HUES48 (cell line): ENCODE data around the gene PRKAG3.
"Not testable (repeated sequence)": the region's sequence is repeated elsewhere in the genome, so short reads cannot be mapped to it uniquely, and the experiment has no call there.

ENCODE experiments used
- H3K27ac ChIP-seq: one replicate; pipeline ENCODE4 v1.7.0; 2013; ENCODE audit warnings: low read depth, low read length, inconsistent platforms
- H3K27me3 ChIP-seq: 2 replicates; pipeline ENCODE4 v1.6.1; 2013; ENCODE audit warnings: mild to moderate bottlenecking, low read length; ENCODE audit not compliant: control insufficient read depth, insufficient read depth
- H3K36me3 ChIP-seq: 2 replicates; pipeline ENCODE4 v1.6.1; 2013; ENCODE audit warnings: low read length; ENCODE audit not compliant: control insufficient read depth, insufficient read depth
- H3K4me1 ChIP-seq: 2 replicates; pipeline ENCODE4 v1.6.1; 2013; ENCODE audit warnings: mild to moderate bottlenecking, low read length; ENCODE audit not compliant: control insufficient read depth, insufficient read depth
- H3K4me3 ChIP-seq: 2 replicates; pipeline ENCODE4 v1.5.1; 2013; ENCODE audit warnings: mild to moderate bottlenecking, low read depth, low read length
- H3K9ac ChIP-seq: 2 replicates; pipeline ENCODE4 v1.6.1; 2013; ENCODE audit warnings: mild to moderate bottlenecking, low read depth, low read length, moderate library complexity
- H3K9me3 ChIP-seq: 2 replicates; pipeline ENCODE4 v1.6.1; 2013; ENCODE audit warnings: low read length; ENCODE audit not compliant: control insufficient read depth, insufficient read depth

The PRKAG3 gene

DNA sequence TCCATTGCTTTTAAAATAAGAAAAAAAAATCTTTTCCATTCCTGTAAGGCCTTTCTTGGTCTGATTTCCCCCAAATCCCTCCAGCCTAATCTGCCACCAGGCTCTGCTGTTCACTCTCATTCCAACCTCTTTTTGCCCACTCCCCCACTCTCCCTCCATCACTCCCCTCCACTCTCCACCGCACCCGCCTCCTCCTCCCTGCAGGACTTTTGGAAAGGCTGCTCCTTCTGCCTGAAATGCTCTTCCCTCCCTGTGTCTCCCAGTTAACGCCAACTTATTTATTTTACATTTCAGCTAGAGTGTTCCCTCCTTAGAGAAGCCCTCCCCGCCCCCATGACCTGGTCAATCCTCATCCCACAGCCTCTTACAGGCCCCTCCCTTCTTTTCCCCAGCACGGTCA lies 23.3 kb upstream of the PRKAG3 start:
- Histone ChIP-seq H3K4me3 (no peak overlapping the region), H3K36me3 (no peaks in the 10 kb centered on the region), H3K27ac (no peak overlapping the region), H3K27me3 (peaks cover 72% of the 10 kb centered on the region), H3K9me3 (no peaks in the 10 kb centered on the region), H3K9ac (no peak overlapping the region), H3K4me1 (peaks cover 23% of the 10 kb centered on the region)

- H3K27ac ChIP-seq, result no peak overlapping the region
- peaks cover 62% of the 10 kb centered on the region for H3K27me3 ChIP-seq
- peaks cover 23% of the 10 kb centered on the region for H3K4me1 ChIP-seq
- H3K4me3 ChIP-seq, result no peak overlapping the region
- no peak overlapping the region for H3K9ac ChIP-seq
- H3K36me3 ChIP-seq, result no peaks in the 10 kb centered on the region
- H3K9me3 ChIP-seq, result no peaks in the 10 kb centered on the region
These were observed 22.2 kb upstream of the PRKAG3 start for GRCh38 chr2:218853766-218854165.

DNA sequence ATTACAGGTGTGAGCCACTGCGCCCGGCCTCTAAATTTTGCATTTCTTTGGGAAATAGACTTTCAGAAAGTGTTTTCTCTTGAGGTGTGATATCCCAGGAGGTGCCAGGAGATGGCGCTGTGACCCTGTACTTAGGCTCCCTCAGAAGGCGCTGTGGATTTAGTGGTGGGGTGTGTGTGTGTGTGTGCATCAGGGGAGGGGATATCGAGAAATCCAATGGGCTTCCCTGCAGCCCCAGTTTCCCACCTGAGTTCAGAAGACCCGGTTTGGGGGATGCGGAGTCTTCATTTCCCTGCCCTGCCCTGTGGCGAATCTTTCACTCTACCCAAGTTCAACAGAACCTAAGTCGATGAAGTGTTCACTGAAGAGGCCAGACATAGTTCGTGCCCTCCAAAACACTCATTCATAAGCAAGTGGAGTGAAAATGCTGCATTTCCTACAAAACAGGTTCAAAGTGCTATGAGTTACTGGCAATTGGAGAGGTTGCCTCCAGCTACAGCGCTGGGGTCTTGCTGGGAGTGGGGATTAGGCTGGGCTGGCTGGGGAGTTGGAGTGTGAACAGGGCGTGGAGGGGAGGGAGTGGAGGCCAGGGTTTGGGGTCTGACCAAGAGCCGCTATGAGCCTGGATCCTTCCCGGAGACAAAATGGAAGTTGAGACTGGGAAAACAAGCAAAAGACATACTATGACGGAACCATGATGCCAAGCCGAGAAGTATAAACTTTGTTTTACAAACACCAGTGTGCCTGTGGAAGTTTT lies 21.5 kb upstream of the PRKAG3 start:
- H3K4me3 ChIP-seq, result no peak overlapping the region
- H3K4me1 ChIP-seq, result peaks cover 23% of the 10 kb centered on the region
- H3K27me3 ChIP-seq, result peaks cover 55% of the 10 kb centered on the region
- no peak overlapping the region for H3K27ac ChIP-seq
- no peaks in the 10 kb centered on the region for H3K9me3 ChIP-seq
- H3K9ac ChIP-seq, result no peak overlapping the region
- no peaks in the 10 kb centered on the region for H3K36me3 ChIP-seq

DNA sequence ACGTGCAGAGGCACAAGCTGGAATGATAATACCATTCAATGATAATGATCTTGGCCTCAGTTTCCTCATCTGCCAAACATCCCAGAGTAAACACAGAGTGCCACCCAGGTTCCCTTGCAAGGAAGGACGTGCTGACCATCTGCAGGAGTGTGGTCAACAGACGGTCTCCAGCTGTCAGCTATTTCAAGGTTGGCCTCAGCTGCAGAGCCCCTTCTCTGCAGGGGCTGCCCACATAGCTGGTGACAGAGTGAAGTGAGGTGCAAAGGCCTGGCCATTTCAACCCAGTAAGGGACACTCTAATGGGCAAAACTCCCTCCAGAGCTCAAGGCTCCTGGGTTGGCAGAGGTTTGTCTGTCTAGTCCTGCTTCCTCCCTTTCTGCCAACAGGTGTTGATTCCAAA lies 19.7 kb upstream of the PRKAG3 start:
- peaks cover 18% of the 10 kb centered on the region for H3K4me1 ChIP-seq
- H3K9ac ChIP-seq, result no peak overlapping the region
- no peak overlapping the region for H3K27ac ChIP-seq
- H3K36me3 ChIP-seq, result no peaks in the 10 kb centered on the region
- no peaks in the 10 kb centered on the region for H3K9me3 ChIP-seq
- H3K4me3 ChIP-seq, result no peak overlapping the region
- H3K27me3 ChIP-seq, result peaks cover 37% of the 10 kb centered on the region

DNA sequence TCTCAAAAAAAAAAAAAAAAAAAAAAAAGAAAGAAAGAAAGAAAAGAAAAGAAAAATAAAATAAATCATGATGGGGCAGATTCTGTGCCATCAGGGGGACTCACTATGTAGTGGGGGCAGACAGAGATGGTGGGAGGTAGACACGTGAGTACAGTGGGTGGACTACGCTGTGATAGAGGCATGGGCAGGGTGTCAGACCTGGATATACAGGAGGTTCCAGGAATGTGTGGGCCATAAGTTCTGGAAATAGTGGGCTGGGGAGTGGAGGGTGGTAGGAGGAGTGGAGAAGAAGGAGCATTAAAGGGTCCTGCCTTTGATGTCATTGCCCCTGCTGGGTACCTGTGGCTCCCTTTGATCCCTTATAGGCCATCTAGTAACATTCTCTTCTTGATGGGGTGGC lies 19.2 kb upstream of the PRKAG3 start:
- no peak overlapping the region for H3K27ac ChIP-seq
- no peak overlapping the region for H3K4me3 ChIP-seq
- H3K4me1 ChIP-seq, result peaks cover 13% of the 10 kb centered on the region
- H3K9me3 ChIP-seq, result no peaks in the 10 kb centered on the region
- no peaks in the 10 kb centered on the region for H3K36me3 ChIP-seq
- H3K27me3 ChIP-seq, result peaks cover 32% of the 10 kb centered on the region
- H3K9ac ChIP-seq, result no peak overlapping the region

GRCh38 chr2:218849721-218850120 lies 18.1 kb upstream of the PRKAG3 start:
- Histone ChIP-seq H3K4me1 (peaks cover 5% of the 10 kb centered on the region), H3K36me3 (no peaks in the 10 kb centered on the region), H3K27ac (no peak overlapping the region), H3K9me3 (0 out of 2 replicates have a peak, but pooled peaks cover 2% of the 10 kb centered on the region), H3K9ac (no peak overlapping the region), H3K27me3 (peaks cover 21% of the 10 kb centered on the region), H3K4me3 (no peak overlapping the region)

DNA sequence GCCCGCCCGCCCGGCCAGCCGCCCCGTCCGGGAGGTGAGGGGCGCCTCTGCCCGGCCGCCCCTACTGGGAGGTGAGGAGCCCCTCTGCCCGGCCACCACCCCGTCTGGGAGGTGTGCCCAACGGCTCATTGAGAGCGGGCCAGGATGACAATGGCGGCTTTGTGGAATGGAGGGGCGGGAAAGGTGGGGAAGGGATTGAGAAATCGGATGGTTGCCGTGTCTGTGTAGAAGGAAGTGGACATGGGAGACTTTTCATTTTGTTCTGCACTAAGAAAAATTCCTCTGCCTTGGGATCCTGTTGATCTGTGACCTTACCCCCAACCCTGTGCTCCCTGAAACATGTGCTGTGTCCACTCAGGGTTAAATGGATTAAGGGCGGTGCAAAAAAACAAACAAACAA lies 15.4 kb upstream of the PRKAG3 start:
- H3K27ac ChIP-seq, H3K4me1 ChIP-seq, H3K9me3 ChIP-seq, H3K4me3 ChIP-seq, H3K9ac ChIP-seq, H3K36me3 ChIP-seq, H3K27me3 ChIP-seq: not testable (repeated sequence)

GRCh38 chr2:218844334-218844733 lies 12.7 kb upstream of the PRKAG3 start:
- not testable (repeated sequence) for H3K27ac ChIP-seq, H3K36me3 ChIP-seq, H3K4me3 ChIP-seq, H3K4me1 ChIP-seq, H3K9me3 ChIP-seq, H3K27me3 ChIP-seq, H3K9ac ChIP-seq

DNA sequence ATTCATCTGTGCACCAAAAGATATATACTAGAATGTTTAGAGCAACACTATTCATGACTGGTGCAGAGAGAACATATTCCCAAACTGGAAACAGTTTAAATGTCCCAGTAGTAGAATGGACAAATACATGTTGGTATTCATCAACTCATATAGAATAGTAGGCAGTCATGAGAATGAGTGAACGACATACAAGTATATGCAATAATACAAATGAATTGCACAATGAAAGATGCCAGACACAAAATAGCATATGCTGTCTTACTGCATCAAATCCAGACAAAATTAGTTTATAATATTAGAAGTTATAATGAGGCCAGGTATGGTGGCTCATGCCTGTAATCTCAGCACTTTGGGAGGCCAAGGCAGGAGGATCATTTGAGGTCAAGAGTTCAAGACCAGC lies 8.3 kb upstream of the PRKAG3 start:
- Histone ChIP-seq H3K27me3 (no peaks in the 10 kb centered on the region), H3K36me3 (no peaks in the 10 kb centered on the region), H3K4me1 (no peaks in the 10 kb centered on the region), H3K9ac (no peak overlapping the region), H3K4me3 (no peak overlapping the region), H3K27ac (no peak overlapping the region), H3K9me3 (no peaks in the 10 kb centered on the region)

DNA sequence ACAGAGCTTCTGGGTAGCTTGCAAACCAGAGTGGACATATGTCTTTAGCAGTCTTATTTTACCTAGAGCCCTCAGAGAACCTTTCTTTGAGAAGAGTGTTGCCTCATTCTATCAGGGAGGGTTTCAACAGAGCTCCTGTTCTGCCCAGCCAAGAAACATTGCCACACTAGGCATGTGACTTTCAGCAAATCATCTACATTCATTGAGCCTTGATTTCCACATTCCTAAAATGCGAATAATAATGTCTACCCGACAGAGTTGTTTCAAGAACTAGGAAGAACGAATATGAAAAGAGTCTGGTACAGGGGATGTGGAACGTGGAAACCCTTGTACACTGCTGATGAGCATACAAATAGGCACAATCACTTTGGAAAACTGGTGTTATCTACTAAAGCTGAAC lies 7.8 kb upstream of the PRKAG3 start:
- Histone ChIP-seq H3K27me3 (no peaks in the 10 kb centered on the region), H3K4me3 (no peak overlapping the region), H3K9ac (no peak overlapping the region), H3K4me1 (no peaks in the 10 kb centered on the region), H3K36me3 (no peaks in the 10 kb centered on the region), H3K27ac (no peak overlapping the region), H3K9me3 (no peaks in the 10 kb centered on the region)

GRCh38 chr2:218837495-218837894 lies 5.9 kb upstream of the PRKAG3 start:
- no peak overlapping the region for H3K9ac ChIP-seq
- no peaks in the 10 kb centered on the region for H3K9me3 ChIP-seq
- H3K27me3 ChIP-seq, result peaks cover 2% of the 10 kb centered on the region; the same call in 1 of the 2 replicates
- H3K27ac ChIP-seq, result no peak overlapping the region
- no peak overlapping the region for H3K4me3 ChIP-seq
- H3K36me3 ChIP-seq, result no peaks in the 10 kb centered on the region
- H3K4me1 ChIP-seq, result no peaks in the 10 kb centered on the region
